ENCODE measurements around the gene MED27.

The MED27 gene

GRCh38 chr9:131912671-131913070, 167.0 kb downstream of the MED27 start:
- no peak for DNase-seq

DNA sequence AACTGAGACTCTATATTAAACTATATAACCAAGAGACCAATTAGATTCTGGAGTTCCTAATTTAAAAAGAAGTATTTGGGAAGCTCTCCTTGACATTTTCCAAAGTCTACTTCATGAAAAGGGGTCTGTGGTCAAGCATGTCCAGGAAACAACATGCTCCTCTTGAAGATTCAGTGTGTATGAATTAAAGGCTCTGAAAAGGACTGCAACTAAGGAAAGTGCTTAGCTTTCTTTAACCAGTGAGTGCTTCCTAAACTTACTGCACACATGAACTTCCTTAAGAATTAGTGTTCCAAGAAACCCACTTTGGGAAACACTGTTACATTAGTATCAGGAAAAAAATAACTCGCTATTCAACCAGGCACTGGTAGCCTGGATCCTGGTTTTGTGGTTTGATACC, 167.6 kb downstream of the MED27 start:
- DNase-seq: no peak

DNA sequence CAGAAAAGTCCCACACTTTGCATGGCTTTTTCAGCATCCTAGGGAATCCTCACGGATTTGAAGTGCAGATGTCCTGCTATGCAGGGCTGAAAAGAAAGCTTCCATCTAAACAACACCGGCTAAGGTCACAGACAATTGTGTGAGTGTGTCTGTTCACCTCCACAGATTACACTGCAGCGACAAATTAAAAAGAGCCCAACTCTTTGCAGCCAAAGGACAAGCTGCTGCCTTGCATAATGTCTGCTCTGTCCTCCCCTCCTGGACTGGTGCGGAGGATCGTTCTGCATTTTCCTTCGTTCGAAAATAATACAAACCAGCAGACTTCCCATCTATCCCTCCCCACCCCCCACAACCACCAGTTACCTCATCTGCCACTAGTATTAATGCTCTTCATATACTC, 169.1 kb downstream of the MED27 start:
- no peak for DNase-seq

DNA sequence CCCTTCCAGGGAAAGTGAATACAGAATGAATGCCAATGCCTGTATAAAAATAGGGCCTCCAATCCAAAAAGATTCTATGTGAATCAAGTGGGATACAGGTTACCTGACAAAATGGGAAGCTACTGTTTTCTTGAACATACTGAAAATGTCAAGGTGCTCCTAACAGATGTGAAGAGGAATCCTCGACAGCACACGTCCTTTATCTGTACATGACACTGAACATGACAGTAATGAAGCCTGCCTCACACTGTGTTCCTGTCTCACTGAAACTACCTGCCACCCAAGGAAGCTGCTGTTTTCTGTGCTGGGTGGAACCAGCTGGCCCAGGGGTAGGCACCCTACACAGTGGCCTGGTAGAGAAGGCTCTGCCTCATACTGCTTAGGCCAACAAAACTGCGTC, 174.5 kb downstream of the MED27 start:
- DNase-seq: no peak

- DNase-seq: no peak
These were observed 180.1 kb downstream of the MED27 start for GRCh38 chr9:131899296-131900228.

DNA sequence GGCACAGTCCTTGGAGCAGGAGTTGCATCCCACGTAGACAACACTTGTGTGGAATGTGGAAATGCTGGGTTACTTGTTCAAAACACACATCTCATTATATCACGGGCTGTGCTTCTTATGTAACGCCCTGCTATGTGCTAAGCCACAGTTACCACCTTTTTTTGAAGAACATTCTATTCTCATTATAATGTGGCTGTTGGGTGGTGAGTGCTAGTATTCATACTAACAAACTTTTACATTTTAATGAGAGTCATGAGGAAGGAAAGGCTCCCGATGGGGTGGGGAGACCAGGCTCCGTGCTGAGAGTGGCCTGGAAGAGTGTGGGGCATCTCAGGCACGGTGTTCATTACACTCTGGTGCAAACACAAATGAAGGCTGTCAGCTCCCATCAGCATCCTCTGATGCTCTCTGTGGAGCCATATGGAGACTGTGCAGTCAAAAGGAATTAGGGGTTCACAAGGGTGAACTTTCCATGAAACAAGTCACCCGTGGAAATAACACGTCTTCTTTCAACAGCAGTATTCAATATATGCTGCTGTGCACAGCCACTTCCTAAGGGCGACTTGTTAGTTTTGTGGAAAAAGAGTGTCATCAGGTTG, 186.7 kb downstream of the MED27 start:
- DNase-seq: no peak

DNA sequence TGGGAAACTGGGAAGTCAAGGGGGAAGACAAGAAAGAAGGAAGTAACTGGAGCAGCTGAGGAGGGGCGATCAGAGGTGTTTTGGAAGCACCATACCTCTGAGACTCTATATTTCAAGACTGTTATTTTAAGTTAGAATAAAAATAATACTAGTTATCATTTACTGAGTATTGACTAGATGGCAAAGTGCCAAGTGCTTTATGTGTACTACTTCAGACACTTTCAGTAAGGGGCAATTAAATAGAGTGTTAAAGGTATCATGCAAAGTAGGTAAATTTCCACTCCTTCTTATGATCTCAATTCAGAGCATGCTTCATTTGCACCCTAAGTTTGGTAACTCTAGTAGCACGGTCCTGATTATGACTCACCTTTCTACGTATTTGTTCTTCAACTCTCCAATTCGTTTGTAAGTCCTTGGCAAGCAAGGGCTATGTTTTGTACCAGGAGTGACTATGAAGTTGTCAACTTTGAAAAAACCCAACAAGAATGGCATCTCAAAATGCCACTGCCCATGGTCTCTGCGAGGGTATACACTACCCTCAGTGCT, 187.4 kb downstream of the MED27 start:
- no peak for DNase-seq

DNA sequence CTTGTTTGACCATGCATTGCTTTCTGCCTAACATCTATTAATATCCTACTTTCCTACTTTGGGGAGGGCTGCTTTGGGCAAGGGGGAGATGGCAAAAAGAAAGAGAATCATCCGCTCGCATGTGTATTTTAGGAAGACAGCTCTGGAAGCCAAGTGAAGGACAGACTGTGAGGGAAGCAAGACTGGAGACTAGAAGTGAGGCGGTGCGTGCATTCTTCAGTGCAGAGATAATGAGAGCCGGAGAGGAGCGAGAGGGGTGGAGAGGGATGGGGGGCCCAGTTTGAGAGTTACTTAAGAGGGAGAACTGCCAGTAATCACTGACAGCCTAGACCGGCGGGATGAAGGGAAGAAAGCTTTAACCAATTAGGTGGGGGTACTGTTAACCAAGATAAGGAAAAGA, 188.1 kb downstream of the MED27 start:
- no peak for DNase-seq

DNA sequence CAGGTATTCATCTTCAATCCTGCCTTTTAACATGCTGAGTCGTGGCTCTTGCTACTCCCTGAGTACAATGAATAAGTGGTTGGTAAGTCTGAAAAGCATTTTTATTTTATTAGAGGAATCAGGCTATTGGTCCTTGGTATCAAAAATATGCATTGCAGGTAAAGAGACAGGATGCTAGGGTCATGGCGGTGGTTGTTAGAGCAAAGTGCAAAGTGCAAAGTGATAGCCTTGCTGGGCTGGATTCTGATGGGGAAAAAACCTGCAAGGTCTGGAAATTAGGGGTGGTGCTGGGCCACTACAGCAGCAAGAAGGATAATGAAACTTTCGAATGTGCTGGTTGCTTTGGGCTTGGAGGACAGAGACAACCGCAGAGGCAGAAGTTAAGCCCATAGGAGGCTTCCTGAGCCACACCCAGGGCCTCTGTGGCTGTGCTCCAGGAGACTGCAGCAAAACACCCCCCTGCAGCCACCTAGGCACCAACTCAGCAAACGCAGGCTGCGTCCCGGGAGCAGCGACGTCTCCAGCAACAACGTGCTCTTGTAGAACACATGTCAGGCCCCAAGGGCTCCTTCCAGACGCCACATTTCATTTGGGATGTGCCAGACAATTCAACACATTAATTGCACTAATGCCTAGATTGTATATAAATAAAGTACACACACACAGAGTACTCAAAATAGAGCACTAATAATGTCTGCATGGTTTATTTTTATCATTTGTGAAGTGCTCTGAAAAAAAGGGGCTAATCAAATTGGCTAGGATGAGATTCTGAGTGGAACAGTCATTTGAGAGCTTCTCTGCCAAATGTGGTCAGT, 190.0 kb downstream of the MED27 start:
- no peak for DNase-seq

- DNase-seq: no peak
These were observed 190.7 kb downstream of the MED27 start for GRCh38 chr9:131888923-131889322.

DNA sequence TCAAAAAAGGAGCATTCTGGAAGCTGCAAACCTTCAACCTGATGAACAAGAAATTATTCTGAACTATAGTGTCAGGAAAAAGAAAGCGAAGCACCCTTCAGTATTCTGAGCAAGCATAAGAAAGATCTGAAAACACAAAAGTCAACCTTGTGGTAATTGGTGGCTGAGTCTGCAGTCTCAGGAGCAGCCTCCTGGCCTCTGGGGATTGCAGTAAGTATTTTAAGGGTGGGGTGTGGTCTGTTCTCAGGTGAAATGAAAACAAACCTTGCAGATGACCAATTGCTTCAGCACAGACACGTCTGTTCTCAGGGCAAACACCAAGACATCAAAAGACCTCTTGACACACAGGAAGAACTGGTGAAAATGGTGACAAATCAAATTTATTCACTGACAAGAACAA, 192.0 kb downstream of the MED27 start:
- DNase-seq: no peak

DNA sequence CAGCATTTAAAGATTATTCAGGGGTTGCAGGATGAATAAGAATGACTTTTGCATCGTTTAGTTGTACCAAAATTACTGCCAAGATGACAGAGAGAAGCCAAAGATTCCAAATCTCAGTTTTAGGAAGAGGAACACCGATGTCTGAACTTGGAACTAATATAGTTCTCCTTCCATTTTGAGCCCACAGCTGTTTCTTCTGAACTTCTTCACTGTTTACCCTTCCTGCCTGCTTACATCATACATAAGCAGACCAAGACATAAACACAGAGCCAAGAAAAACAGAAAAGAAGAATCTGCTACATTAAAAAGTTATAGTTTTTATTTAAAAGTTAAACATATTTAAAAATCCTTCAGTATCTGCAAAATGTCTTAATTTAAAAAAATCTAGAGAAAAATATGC, 192.8 kb downstream of the MED27 start:
- no peak for DNase-seq

DNA sequence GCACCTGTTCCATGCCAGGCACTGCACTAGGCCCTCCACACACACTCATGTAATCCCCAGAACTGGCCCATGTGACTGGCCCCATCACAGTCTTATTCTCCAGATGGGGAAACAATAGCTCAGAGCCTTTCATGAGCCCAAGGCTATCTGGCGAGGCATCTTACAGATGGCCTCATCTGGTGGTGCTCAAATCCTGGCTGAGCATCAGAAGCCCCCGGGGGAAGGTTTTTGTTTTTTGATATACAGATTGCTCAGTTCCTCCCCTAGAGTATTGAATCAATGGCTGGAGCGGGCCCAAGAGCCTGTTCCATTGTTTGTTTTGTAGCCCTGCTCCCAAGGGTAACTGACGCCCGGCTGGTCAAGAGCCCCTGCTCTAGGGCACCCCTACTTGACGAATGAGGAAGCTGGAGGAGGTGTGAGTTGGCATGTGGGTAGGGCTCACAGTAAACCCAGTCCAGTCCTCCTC, 194.5 kb downstream of the MED27 start:
- DNase-seq: no peak

GRCh38 chr9:131884222-131884621, 195.4 kb downstream of the MED27 start:
- no peak for DNase-seq

DNA sequence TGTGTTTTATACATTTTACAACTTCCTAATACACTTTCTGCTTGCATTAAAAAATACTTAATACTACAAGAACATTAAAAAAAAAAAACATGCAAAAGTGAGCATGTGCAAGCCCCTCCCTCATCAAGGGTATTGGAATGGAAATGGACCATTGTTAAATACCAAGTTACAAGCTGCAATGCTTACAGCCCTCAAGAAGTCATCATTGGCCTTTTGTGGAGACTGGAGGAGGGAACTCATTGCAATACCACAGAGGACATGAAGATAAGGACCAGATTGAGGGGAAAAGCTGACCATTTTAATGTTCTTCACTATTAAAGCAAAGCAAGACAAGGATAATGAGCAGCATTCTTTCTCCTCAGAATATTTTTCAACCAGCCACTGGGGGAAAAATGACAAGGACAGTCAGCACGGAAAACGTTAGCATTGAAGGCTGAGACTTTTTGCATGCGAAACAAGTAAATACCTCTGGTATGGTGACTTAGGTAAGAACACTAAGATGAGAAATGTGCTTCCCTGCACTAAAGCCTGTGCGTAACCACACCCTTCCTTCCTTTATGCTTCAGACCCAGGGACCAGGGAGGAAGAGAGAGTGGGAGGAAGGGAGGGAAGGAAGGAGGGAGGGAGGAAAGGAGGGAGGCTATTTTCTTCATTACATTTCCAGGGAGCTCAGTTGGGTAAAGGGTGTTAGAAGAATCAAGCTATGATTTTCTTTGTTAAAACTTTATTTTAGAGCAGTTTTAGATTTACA, 198.7 kb downstream of the MED27 start:
- no peak for DNase-seq

- DNase-seq: no peak
These were observed 199.8 kb downstream of the MED27 start for GRCh38 chr9:131879911-131880290.

DNA sequence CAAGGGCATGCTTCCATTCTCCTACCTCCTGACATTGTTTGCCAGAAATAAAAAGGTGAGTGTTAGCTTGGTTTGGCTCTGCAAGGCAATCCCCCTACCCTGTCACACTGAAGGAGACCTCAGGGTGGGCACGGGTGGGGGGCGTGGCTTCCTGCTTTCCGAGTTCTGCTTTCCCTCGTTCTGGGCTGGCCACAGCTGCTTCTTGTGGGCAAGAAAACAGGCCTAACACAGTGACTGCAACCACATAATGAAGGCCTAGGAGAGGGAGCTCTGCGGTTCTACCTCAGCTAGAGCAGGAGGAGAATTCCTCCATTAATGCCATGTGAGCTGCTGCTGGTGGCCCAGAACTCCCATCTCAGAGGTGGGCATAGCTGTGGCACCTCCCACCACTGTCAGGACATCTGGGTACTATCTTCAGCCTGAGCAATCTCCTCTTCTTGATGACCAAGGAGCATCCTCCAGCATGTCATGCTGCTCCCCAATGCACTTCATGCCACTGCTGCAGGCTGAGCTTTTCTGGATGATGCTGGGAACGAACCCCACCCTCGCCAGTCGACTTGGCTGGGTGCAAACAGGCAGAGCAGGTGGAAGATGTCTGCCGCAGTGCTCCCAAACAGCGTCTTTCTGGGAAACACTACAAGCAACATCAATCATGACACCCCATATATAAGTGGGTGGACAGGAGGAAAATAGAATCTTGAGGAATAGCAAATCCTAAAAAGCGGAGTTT, 200.3 kb downstream of the MED27 start:
- DNase-seq: no peak

- DNase-seq: no peak
These were observed 203.2 kb downstream of the MED27 start for GRCh38 chr9:131876486-131876885.

DNA sequence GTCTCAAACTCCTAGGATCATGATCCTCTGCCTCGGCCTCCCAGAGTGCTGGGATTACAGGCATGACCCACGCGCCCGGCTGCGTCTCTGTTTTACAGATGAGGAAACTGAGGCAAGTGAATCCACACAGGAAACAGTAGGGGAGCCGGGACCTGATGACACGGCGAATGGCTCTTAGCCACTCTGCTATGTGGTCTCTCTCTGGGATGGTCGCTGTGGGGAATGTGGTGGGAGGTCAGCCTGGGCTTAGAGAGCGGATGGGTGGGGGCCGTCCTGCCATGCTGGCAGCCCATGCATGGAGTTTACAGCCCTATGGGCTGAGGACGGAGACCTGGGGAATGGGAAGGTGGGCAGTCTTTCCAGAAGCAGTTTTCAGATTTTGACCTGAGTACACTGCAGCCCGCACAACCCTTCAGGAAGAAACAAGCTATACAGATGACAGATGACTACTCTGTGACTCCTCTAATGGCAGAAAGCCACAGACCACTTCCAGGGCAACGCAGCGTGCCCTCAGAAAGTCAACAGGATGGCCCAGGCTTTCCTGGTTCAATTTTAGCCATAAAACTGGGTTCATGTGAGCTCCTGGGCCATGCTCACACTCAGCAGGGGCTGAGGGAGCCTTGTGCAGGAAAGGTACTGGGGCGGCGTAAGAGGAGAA, 203.7 kb downstream of the MED27 start:
- DNase-seq: no peak

GRCh38 chr9:131874916-131875670, 204.6 kb downstream of the MED27 start:
- no peak for DNase-seq
